Endothelial cell of umbilical vein (primary cell): ENCODE measurements around the gene MTMR3. TPM values are rescaled to one million over a fixed set of nuclear protein-coding genes. Genes with fewer than 3 reads are reported as not detected.

Experiments used
- BruUV-seq: library from RNA; stranded (reverse); fragments of 400-500 nt; replicated peaks from 2 replicates; lab custom pipeline; 2021; lab: Mats Ljungman, UMichigan
- CTCF ChIA-PET: fragments of 300-600, 350-600 bp; sonication (Branson Sonifier 250); formaldehyde crosslinking; loops from one replicate; lab custom pipeline; 2021; ENCODE audit warnings: antibody characterized with exemption, inconsistent platforms; lab: Charles Lee
- POLR2A ChIA-PET: fragments of 300-600, 350-600 bp; sonication (Branson Sonifier 250); formaldehyde crosslinking; loops from one replicate; lab custom pipeline; 2021; ENCODE audit warnings: antibody characterized with exemption, inconsistent platforms; lab: Charles Lee
- DNase-seq: peaks from one replicate; pipeline ENCODE4 v3.0.0-alpha.2; 2011; ENCODE audit warnings: low read depth, low spot score
- FAIRE-seq: peaks from 2 replicates; lab custom pipeline; 2011; peaks lifted over from hg19 to GRCh38; lab: Jason Lieb, UNC
- H2AFZ ChIP-seq: 2 replicates; pipeline ENCODE4 v1.6.0; 2012; ENCODE audit warnings: low read depth, low read length, control low read depth, inconsistent platforms
- H3K27ac ChIP-seq: 2 replicates; pipeline ENCODE4 v1.5.1; 2011; ENCODE audit warnings: low read depth, mild to moderate bottlenecking, control low read depth, low read length, moderate library complexity; ENCODE audit not compliant: insufficient read depth
- H3K27me3 ChIP-seq, 2 experiments: 2 replicates each; pipeline versions ENCODE4 v1.6.0 to v1.6.1; 2011; ENCODE audit warnings: low read length in 2 of 2, mixed read lengths in 1 of 2; ENCODE audit not compliant: control insufficient read depth in 2 of 2, insufficient read depth in 2 of 2
- H3K36me3 ChIP-seq, 2 experiments: 2 replicates in 1 of 2; 3 replicates in 1 of 2; pipeline ENCODE4 v1.5.1; 2011; ENCODE audit warnings: low read length in 2 of 2, mild to moderate bottlenecking in 1 of 2, moderate library complexity in 1 of 2; ENCODE audit not compliant: control insufficient read depth in 2 of 2, insufficient read depth in 2 of 2; ENCODE audit errors: extremely low read depth in 1 of 2
- H3K4me1 ChIP-seq: 3 replicates; pipeline ENCODE4 v1.5.1; 2011; ENCODE audit warnings: mild to moderate bottlenecking, low read length; ENCODE audit not compliant: control insufficient read depth, insufficient read depth; ENCODE audit errors: extremely low read depth
- H3K4me2 ChIP-seq: 2 replicates; pipeline ENCODE4 v1.6.1; 2011; ENCODE audit warnings: low read length, control low read depth, mixed read lengths; ENCODE audit not compliant: insufficient read depth
- H3K4me3 ChIP-seq, 3 experiments: fragments of 200-600 bp in 1 of 3; sonication (generic), shearing (Covaris generic) in 1 of 3; replicated peaks in 1 of 3; 2 replicates each; pipeline ENCODE4 v1.5.1; 2011 to 2016; ENCODE audit warnings: control low read depth in 3 of 3, low read length in 3 of 3, mild to moderate bottlenecking in 2 of 3, inconsistent platforms in 1 of 3, low read depth in 1 of 3, moderate library complexity in 1 of 3; ENCODE audit not compliant: insufficient read depth in 1 of 3
- H3K79me2 ChIP-seq: 2 replicates; pipeline ENCODE4 v1.6.0; 2012; ENCODE audit warnings: low read length, inconsistent platforms; ENCODE audit not compliant: control insufficient read depth, insufficient read depth
- H3K9ac ChIP-seq: replicated peaks from 2 replicates; pipeline ENCODE3; 2011; ENCODE audit warnings: low read length, control low read depth; ENCODE audit not compliant: insufficient read depth; ENCODE audit errors: extremely low read depth
- H3K9me1 ChIP-seq: replicated peaks from 3 replicates; pipeline ENCODE4 v1.6.0; 2011; ENCODE audit warnings: mild to moderate bottlenecking, low read length; ENCODE audit not compliant: control insufficient read depth, insufficient read depth; ENCODE audit errors: extremely low read depth
- H3K9me3 ChIP-seq: replicated peaks from 2 replicates; pipeline ENCODE4 v1.5.1; 2012; ENCODE audit warnings: low read length, inconsistent platforms; ENCODE audit not compliant: control insufficient read depth, insufficient read depth
- H4K20me1 ChIP-seq: replicated peaks from 2 replicates; pipeline ENCODE3; 2011; ENCODE audit warnings: mild to moderate bottlenecking, low read length; ENCODE audit not compliant: control insufficient read depth, insufficient read depth; ENCODE audit errors: extremely low read depth
- EZH2 ChIP-seq: IDR thresholded peaks from 2 replicates; pipeline ENCODE4 v1.6.1; 2012; ENCODE audit warnings: borderline replicate concordance, low read depth, mild to moderate bottlenecking, moderate library complexity, low read length, inconsistent platforms; ENCODE audit not compliant: severe bottlenecking
- FOS ChIP-seq: IDR thresholded peaks from 2 replicates; pipeline ENCODE4 v1.6.1; 2011; ENCODE audit warnings: mild to moderate bottlenecking, low read length, moderate library complexity, borderline replicate concordance; ENCODE audit not compliant: insufficient read depth
- GATA2 ChIP-seq: IDR thresholded peaks from 2 replicates; pipeline ENCODE4 v1.7.0; 2011; ENCODE audit warnings: low read depth, mild to moderate bottlenecking, moderate library complexity, mixed read lengths, low read length; ENCODE audit not compliant: insufficient read length, insufficient read depth
- JUN ChIP-seq: IDR thresholded peaks from 2 replicates; pipeline ENCODE4 v1.6.1; 2011; ENCODE audit warnings: borderline replicate concordance, low read depth; ENCODE audit not compliant: insufficient read length, insufficient read depth
- MYC ChIP-seq: IDR thresholded peaks from one replicate; pipeline ENCODE4 v1.6.1; 2011; ENCODE audit warnings: mild to moderate bottlenecking, low read depth, low read length
- POLR2A ChIP-seq: IDR thresholded peaks from 2 replicates; pipeline ENCODE4 v1.6.1; 2012; ENCODE audit warnings: low read depth, mild to moderate bottlenecking, control low read depth, low read length
- POLR2AphosphoS5 ChIP-seq: IDR thresholded peaks from 2 replicates; pipeline ENCODE4 v1.6.1; 2012; ENCODE audit warnings: low read depth, mild to moderate bottlenecking, control low read depth, low read length, moderate library complexity; ENCODE audit not compliant: insufficient read depth
- dilution Hi-C: fragments of 300-500 bp; cut with MboI; formaldehyde crosslinking; loops from one replicate; pipeline ENCODE4 v1.15.0; 2019; ENCODE audit warnings: low sequenced_read_pairs; ENCODE audit not compliant: extremely low pct_ligation_motif_present
- intact Hi-C: fragments of 100-400 bp; cut with micrococcal nuclease; formaldehyde crosslinking; loops from one replicate; pipeline ENCODE4 v1.10.0; 2022
- polyA plus RNA-seq, 4 experiments: library from polyadenylated mRNA; depleted of rRNA in 3 of 4; stranded (reverse) in 3 of 4; unstranded in 1 of 4; fragments of >200 nt; gene quantifications; 2 replicates each; pipeline versions ENCODE4 v1.2.1 to v1.2.3, GENCODE V29; 2011 to 2012; ENCODE audit warnings: missing spikeins in 1 of 4
- total RNA-seq: library from RNA; stranded (reverse); gene quantifications from 2 replicates; pipeline ENCODE4 v1.2.3, GENCODE V29; 2021
- TF ChIP-seq, protein P1 (sequence below): IDR thresholded peaks from 2 replicates; pipeline ENCODE4 v1.6.1; 2011; ENCODE audit not compliant: insufficient read depth, insufficient read length
- TF ChIP-seq, protein P2 (sequence below), 2 donors: IDR thresholded peaks; 1 replicate in 1 of 2; 2 replicates in 1 of 2; pipeline ENCODE4 v1.5.1; 2011; ENCODE audit warnings: low read length in 2 of 2, mild to moderate bottlenecking in 2 of 2, moderate library complexity in 2 of 2, control low read depth in 1 of 2, inconsistent platforms in 1 of 2, low read depth in 1 of 2; ENCODE audit not compliant: insufficient read depth in 1 of 2; ENCODE audit errors: extremely low read depth in 1 of 2

The MTMR3 gene
- total and polyA plus RNA-seq, 2 donors (not counting 3 experiments of a cell fraction or from before 2014, with no cell fraction given): 30.1 to 36.5 TPM

DNA sequence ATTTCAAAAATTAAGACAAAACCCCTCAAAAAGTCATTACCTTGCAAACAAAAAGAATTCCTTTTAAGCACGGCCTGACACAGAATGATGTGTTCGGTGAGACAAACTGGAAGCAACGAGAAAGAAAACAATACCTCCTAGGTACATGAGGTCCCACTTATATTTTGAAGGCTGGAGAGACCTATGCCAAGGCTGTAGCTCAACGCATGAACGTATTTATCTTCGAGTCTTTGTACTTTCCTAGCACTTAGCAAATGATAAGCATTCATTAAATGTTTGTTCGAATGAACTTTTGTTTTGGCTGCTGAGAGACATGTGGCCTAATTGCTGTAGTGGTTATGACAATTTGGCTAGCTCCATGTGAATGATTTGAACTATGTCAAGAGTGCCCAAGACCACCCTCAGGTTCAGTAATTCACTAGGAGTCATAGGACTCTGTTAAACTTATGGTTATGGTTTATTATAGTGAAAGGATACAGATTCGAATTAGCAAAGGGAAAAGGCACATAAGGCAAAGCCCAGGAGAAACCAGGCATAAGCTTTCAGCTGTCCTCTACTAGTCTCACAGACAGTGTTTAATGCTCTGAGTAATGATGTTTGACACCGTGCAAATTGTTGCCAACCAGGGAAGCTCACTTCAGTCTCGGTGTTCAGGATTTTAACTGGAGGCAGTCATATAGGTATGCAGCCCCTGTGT is 171.2 kb downstream of the MTMR3 start:
- no peaks in the 10 kb centered on the region for H3K4me1 ChIP-seq

More for the DNA sequence above, 171.2 kb downstream of the MTMR3 start:
- TF ChIP-seq EZH2 (no peak), GATA2 (no peak), POLR2A (no peak), FOS (no peak), JUN (no peak), MYC (no peak), POLR2AphosphoS5 (no peak)
- TF ChIP-seq, protein P1, sequence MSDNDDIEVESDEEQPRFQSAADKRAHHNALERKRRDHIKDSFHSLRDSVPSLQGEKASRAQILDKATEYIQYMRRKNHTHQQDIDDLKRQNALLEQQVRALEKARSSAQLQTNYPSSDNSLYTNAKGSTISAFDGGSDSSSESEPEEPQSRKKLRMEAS: no peak
- TF ChIP-seq, protein P2, sequence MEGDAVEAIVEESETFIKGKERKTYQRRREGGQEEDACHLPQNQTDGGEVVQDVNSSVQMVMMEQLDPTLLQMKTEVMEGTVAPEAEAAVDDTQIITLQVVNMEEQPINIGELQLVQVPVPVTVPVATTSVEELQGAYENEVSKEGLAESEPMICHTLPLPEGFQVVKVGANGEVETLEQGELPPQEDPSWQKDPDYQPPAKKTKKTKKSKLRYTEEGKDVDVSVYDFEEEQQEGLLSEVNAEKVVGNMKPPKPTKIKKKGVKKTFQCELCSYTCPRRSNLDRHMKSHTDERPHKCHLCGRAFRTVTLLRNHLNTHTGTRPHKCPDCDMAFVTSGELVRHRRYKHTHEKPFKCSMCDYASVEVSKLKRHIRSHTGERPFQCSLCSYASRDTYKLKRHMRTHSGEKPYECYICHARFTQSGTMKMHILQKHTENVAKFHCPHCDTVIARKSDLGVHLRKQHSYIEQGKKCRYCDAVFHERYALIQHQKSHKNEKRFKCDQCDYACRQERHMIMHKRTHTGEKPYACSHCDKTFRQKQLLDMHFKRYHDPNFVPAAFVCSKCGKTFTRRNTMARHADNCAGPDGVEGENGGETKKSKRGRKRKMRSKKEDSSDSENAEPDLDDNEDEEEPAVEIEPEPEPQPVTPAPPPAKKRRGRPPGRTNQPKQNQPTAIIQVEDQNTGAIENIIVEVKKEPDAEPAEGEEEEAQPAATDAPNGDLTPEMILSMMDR (IDR thresholded peaks at IDR 0.05; ENCODE audit: extremely low read depth in 1 of 2, insufficient read depth in 1 of 2, low read depth in 1 of 2, low read length in 2 of 2): no peak
- Histone ChIP-seq H3K27ac (no peak overlapping the region), H3K4me3 (no peak overlapping the region), H4K20me1 (no peaks in the 10 kb centered on the region), H3K9ac (no peak overlapping the region), H3K9me1 (no peaks in the 10 kb centered on the region), H3K79me2 (no peaks in the 10 kb centered on the region), H3K4me2 (no peak overlapping the region), H2AFZ (no peak overlapping the region), H3K36me3 (no peaks in the 10 kb centered on the region), H3K27me3 (peaks cover 2 to 3% of the 10 kb centered on the region in 2 experiments), H3K9me3 (no peaks in the 10 kb centered on the region)
- CTCF ChIA-PET: interaction anchor here (1.2 to 2.3 kb wide), 2 partner anchors 22 to 35 kb away, joined by 3 to 8 read pairs; no protein-coding TSS in a partner anchor
- dilution Hi-C loops (no loop called here), intact Hi-C loops (no loop called here)
- DNase-seq (no peak), FAIRE-seq (no peak)
- BruUV-seq: no TSS peak
- POLR2A ChIA-PET: no interaction called here
